HepG2 (cell line): ENCODE measurements around the gene AUTS2. TPM values are rescaled to one million over a fixed set of nuclear protein-coding genes. Genes with fewer than 3 reads are reported as not detected.

Experiments
- ATAC-seq: fragments of 200-7000 bp; cut with Tn5 transposase; 3 replicates; pipeline ENCODE4 v1.9.1; 2020; ENCODE audit warnings: mild to moderate bottlenecking, moderate library complexity
- BruUV-seq: library from RNA; stranded (reverse); fragments of 400-500 nt; replicated peaks from 2 replicates; lab custom pipeline; 2021; lab: Mats Ljungman, UMichigan
- CTCF ChIA-PET: fragments of 300-600 bp; formaldehyde crosslinking; extraction: SDS; loops from one replicate; lab custom pipeline; 2021; ENCODE audit warnings: low total read pairs, inconsistent platforms, low intra/inter-chr PET ratio; lab: Yijun Ruan, JAX
- POLR2A ChIA-PET: fragments of 350-600 bp; sonication (Branson Sonifier 250); formaldehyde crosslinking; loops from one replicate; lab custom pipeline; 2020; ENCODE audit warnings: antibody characterized with exemption, inconsistent platforms; lab: Yijun Ruan, JAX
- DNase-seq: peaks from one replicate; pipeline ENCODE4 v3.0.0-alpha.2; 2015; ENCODE audit warnings: low spot score
- FAIRE-seq: peaks from 3 replicates; lab custom pipeline; 2011; peaks lifted over from hg19 to GRCh38; lab: Jason Lieb, UNC
- H2AFZ ChIP-seq: one replicate; pipeline ENCODE4 v1.6.1; 2011; ENCODE audit warnings: low read length, inconsistent platforms
- H3K27ac ChIP-seq: fragments of 300-600 bp; 3 replicates; pipeline ENCODE4 v1.8.0; 2011; ENCODE audit warnings: mixed run types, mild to moderate bottlenecking, mixed read lengths, low read length, inconsistent platforms; ENCODE audit not compliant: insufficient read depth; ENCODE audit errors: extremely low read length
- H3K27me3 ChIP-seq, 2 experiments: fragments of 200-600 bp in 1 of 2; 2 replicates in 1 of 2; 3 replicates in 1 of 2; pipeline versions ENCODE4 v1.6.0 to v1.8.0; 2011; ENCODE audit warnings: low read length in 2 of 2, mild to moderate bottlenecking in 2 of 2, moderate library complexity in 2 of 2, inconsistent platforms in 1 of 2; ENCODE audit not compliant: insufficient read depth in 2 of 2, control insufficient read depth in 1 of 2
- H3K36me3 ChIP-seq, 2 experiments: fragments of 200-600 bp in 1 of 2; replicated peaks in 1 of 2; 2 replicates in 1 of 2; 3 replicates in 1 of 2; pipeline versions ENCODE4 v1.5.1 to v1.8.0; 2011; ENCODE audit warnings: low read length in 2 of 2, inconsistent platforms in 1 of 2; ENCODE audit not compliant: insufficient read depth in 2 of 2, control insufficient read depth in 1 of 2
- H3K4me1 ChIP-seq: 2 replicates; pipeline ENCODE4 v1.5.1; 2012; ENCODE audit warnings: low read length, inconsistent platforms; ENCODE audit not compliant: insufficient read depth
- H3K4me2 ChIP-seq: 2 replicates; pipeline ENCODE4 v1.6.0; 2011; ENCODE audit warnings: low read depth, low read length, inconsistent platforms
- H3K4me3 ChIP-seq, 3 experiments: fragments of 200-600 bp in 1 of 3; sonication (generic), shearing (Covaris generic) in 1 of 3; replicated peaks in 1 of 3; 2 replicates each; pipeline ENCODE4 v1.5.1; 2011 to 2016; ENCODE audit warnings: low read length in 3 of 3, inconsistent platforms in 2 of 3, low read depth in 2 of 3, mild to moderate bottlenecking in 2 of 3, control low read depth in 1 of 3, mixed read lengths in 1 of 3; ENCODE audit not compliant: insufficient read depth in 1 of 3
- H3K79me2 ChIP-seq: one replicate; pipeline ENCODE4 v1.6.1; 2011; ENCODE audit warnings: low read length, inconsistent platforms; ENCODE audit not compliant: insufficient read depth
- H3K9ac ChIP-seq: 2 replicates; pipeline ENCODE4 v1.6.0; 2011; ENCODE audit warnings: mild to moderate bottlenecking, low read depth, low read length, inconsistent platforms; ENCODE audit not compliant: insufficient read depth
- H3K9me3 ChIP-seq: 2 replicates; pipeline ENCODE4 v1.5.1; 2012; ENCODE audit warnings: mild to moderate bottlenecking, low read length
- H4K20me1 ChIP-seq: 2 replicates; pipeline ENCODE4 v1.6.0; 2011; ENCODE audit warnings: inconsistent platforms, mild to moderate bottlenecking, low read length, moderate library complexity; ENCODE audit not compliant: insufficient read depth
- BORCS8-MEF2B ChIP-seq: sonication (generic); formaldehyde crosslinking; IDR thresholded peaks from 2 replicates; pipeline ENCODE4 v1.8.0; 2022; ENCODE audit warnings: mild to moderate bottlenecking, missing genetic modification reagents
- FOXP4 ChIP-seq: sonication (generic); formaldehyde crosslinking; IDR thresholded peaks from 2 replicates; pipeline ENCODE4 v1.4.0; 2020; ENCODE audit warnings: missing genetic modification reagents
- IRF1 ChIP-seq: sonication (generic); formaldehyde crosslinking; IDR thresholded peaks from 2 replicates; pipeline ENCODE4 v1.4.0; 2020; ENCODE audit warnings: low read depth, mild to moderate bottlenecking, missing genetic modification reagents
- KLF13 ChIP-seq: sonication (generic); formaldehyde crosslinking; IDR thresholded peaks from 2 replicates; pipeline ENCODE4 v1.4.0; 2020; ENCODE audit warnings: mild to moderate bottlenecking, missing genetic modification reagents
- MAX ChIP-seq: IDR thresholded peaks from 2 replicates; pipeline ENCODE4 v1.6.1; 2012; ENCODE audit warnings: inconsistent platforms
- SNRNP70 ChIP-seq: fragments of 200-400 bp; formaldehyde crosslinking; IDR thresholded peaks from 2 replicates; pipeline ENCODE4 v1.6.1; 2017; ENCODE audit warnings: mild to moderate bottlenecking, low read depth, low read length, moderate library complexity
- SRSF9 ChIP-seq: fragments of 200-400 bp; formaldehyde crosslinking; IDR thresholded peaks from 2 replicates; pipeline ENCODE4 v1.6.1; 2018; ENCODE audit warnings: borderline replicate concordance, mild to moderate bottlenecking, low read depth, low read length; ENCODE audit not compliant: insufficient read depth, poor library complexity, severe bottlenecking
- THAP7 ChIP-seq: sonication (generic); formaldehyde crosslinking; IDR thresholded peaks from 2 replicates; pipeline ENCODE4 v1.8.1; 2023; ENCODE audit warnings: mild to moderate bottlenecking, missing genetic modification reagents
- YEATS2 ChIP-seq: sonication (generic); formaldehyde crosslinking; IDR thresholded peaks from 2 replicates; pipeline ENCODE4 v1.4.0; 2020; ENCODE audit warnings: missing genetic modification reagents, borderline replicate concordance
- ZNF496 ChIP-seq: sonication (generic); formaldehyde crosslinking; IDR thresholded peaks from 2 replicates; pipeline ENCODE4 v1.8.1; 2023; ENCODE audit warnings: mild to moderate bottlenecking, moderate library complexity, missing genetic modification reagents; ENCODE audit not compliant: insufficient replicate concordance
- ZNF646 ChIP-seq: sonication (generic); formaldehyde crosslinking; IDR thresholded peaks from 2 replicates; pipeline ENCODE4 v1.9.0; 2021; ENCODE audit warnings: mild to moderate bottlenecking, missing genetic modification reagents
- WGBS: methylation state at CpG from one replicate; pipeline ENCODE4 v1.1.6; 2017; ENCODE audit warnings: low lambda C conversion rate; 5-methylcytosine and 5-hydroxymethylcytosine counted together
- in situ Hi-C: cut with HindIII; loops from 2 replicates; pipeline ENCODE4 v1.10.0; 2017; ENCODE audit warnings: low pct_unique_long_range_greater_than_20kb; ENCODE audit not compliant: extremely low pct_ligation_motif_present
- intact Hi-C: fragments of 100-400 bp; cut with micrococcal nuclease; formaldehyde crosslinking; loops from one replicate; pipeline ENCODE4 v1.10.0; 2022; ENCODE audit not compliant: unreplicated experiment
- polyA plus RNA-seq, 8 experiments: library from polyadenylated mRNA; depleted of rRNA in 3 of 8; stranded (reverse) in 7 of 8; unstranded in 1 of 8; fragments of >200 nt; fragmentation: Illumina TruSeq in 4 of 8; extraction: Trizol in 4 of 8; gene quantifications; 2 replicates each; pipeline versions ENCODE4 v1.2.1 to v1.2.3, GENCODE V29; 2011 to 2016; ENCODE audit warnings: low read depth in 4 of 8, missing spikeins in 1 of 8, mixed read lengths in 1 of 8; ENCODE audit not compliant: insufficient read depth in 1 of 8
- total RNA-seq, 5 experiments: library from RNA; depleted of rRNA; stranded (reverse); fragments of >200 nt; fragmentation: Illumina TruSeq; extraction: Trizol; gene quantifications; 2 replicates each; pipeline ENCODE4 v1.2.3, GENCODE V29; 2016; ENCODE audit warnings: low read depth in 1 of 5

Gene AUTS2
- total and polyA plus RNA-seq, 2 of the 13 experiments (the other 11 are each of a cell fraction or from before 2014, with no cell fraction given) = 0.38 TPM; not detected in 1

GRCh38 chr7:69698109-69698825 is 100.0 kb downstream of the AUTS2 start:
- H3K79me2 ChIP-seq = no peaks in the 10 kb centered on the region
- H3K9ac ChIP-seq = no peak overlapping the region
- no peaks in the 10 kb centered on the region for H3K27me3 ChIP-seq
- in situ Hi-C loops = no loop called here
- no peaks in the 10 kb centered on the region for H3K4me1 ChIP-seq
- ChIA-PET POLR2A (no interaction called here), CTCF (no interaction called here)
- intact Hi-C loops = no loop called here
- no peaks in the 10 kb centered on the region for H3K36me3 ChIP-seq
- WGBS = under 1% methylated on average over 5 of the region's 5 CpGs
- no peak overlapping the region for H3K4me3 ChIP-seq
- BruUV-seq = no TSS peak
- FAIRE-seq (no peak), ATAC-seq (no peak), DNase-seq (no peak)
- no peaks in the 10 kb centered on the region for H4K20me1 ChIP-seq
- H3K9me3 ChIP-seq = no peaks in the 10 kb centered on the region
- no peak overlapping the region for H3K4me2 ChIP-seq
- H3K27ac ChIP-seq = no peak overlapping the region
- H2AFZ ChIP-seq = no peak overlapping the region
- TF ChIP-seq KLF13 (CRISPR knock-in tag) (no peak), IRF1 (no peak), BORCS8-MEF2B (CRISPR knock-in tag) (no peak), ZNF496 (CRISPR knock-in tag) (no peak), ZNF646 (CRISPR knock-in tag) (no peak), SRSF9 (no peak), SNRNP70 (no peak), MAX (no peak), YEATS2 (CRISPR knock-in tag) (no peak), FOXP4 (CRISPR knock-in tag) (no peak), THAP7 (CRISPR knock-in tag) (no peak)
